ENCODE results near the gene PLD1.

PLD1 gene

DNA sequence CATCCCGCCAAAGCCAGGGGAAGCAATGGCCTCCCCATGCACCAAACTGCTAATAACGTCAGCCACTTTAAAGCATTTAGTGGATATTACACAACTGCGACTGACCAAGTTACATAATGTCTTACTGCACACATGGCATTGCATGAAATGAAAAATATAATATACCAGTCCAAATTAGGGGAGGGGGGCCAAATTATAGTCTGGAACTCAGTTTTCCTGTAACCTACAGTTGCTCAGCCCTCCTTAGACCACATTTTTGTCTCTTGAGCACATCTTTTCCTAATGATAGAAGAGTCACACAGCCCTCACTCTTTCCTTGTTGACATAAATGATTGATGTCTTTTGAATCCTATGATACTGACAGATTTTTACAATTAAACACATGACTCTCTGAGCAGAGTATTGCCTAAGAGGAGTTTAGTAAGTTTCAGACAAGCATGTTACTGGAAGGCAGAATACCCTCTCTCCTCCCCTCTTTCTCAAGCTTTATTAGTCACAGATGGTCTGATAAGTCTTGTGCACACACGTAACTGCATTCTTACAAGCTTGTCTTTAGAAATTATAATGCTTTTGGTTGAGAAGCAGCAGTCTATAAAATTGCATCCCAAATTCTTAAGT lies 1.1 kb upstream of the PLD1 start:
- Histone ChIP-seq H3K4me2 (ENCODE audit: low read length) (no peak overlapping the region), H3K79me2 (ENCODE audit: control insufficient read depth, low read length) (no peaks in the 10 kb centered on the region), H3K27ac (ENCODE audit: low read depth, low read length) (no peak overlapping the region), H3K36me3 (ENCODE audit: control insufficient read depth, low read length) (no peaks in the 10 kb centered on the region), H3K27me3 (ENCODE audit: control insufficient read depth, low read length) (no peaks in the 10 kb centered on the region), H3F3A (ENCODE audit: control insufficient read depth, insufficient read depth) (no peaks in the 10 kb centered on the region), H3K4me1 (ENCODE audit: control insufficient read depth, low read length) (no peaks in the 10 kb centered on the region), H3K4me3 (ENCODE audit: low read length) (no peak overlapping the region), H3K9me3 (ENCODE audit: control insufficient read depth, insufficient read depth, low read length) (no peaks in the 10 kb centered on the region), H3K9me2 (replicated peaks; ENCODE audit: control insufficient read depth, low read length) (no peaks in the 10 kb centered on the region), H4K20me1 (ENCODE audit: control insufficient read depth, insufficient read depth, low read depth, low read length) (no peaks in the 10 kb centered on the region)
- TF ChIP-seq EZH2phosphoT487 (IDR thresholded peaks at IDR 0.05; ENCODE audit: borderline replicate concordance, low read length): no peak
- TF ChIP-seq, protein P1, sequence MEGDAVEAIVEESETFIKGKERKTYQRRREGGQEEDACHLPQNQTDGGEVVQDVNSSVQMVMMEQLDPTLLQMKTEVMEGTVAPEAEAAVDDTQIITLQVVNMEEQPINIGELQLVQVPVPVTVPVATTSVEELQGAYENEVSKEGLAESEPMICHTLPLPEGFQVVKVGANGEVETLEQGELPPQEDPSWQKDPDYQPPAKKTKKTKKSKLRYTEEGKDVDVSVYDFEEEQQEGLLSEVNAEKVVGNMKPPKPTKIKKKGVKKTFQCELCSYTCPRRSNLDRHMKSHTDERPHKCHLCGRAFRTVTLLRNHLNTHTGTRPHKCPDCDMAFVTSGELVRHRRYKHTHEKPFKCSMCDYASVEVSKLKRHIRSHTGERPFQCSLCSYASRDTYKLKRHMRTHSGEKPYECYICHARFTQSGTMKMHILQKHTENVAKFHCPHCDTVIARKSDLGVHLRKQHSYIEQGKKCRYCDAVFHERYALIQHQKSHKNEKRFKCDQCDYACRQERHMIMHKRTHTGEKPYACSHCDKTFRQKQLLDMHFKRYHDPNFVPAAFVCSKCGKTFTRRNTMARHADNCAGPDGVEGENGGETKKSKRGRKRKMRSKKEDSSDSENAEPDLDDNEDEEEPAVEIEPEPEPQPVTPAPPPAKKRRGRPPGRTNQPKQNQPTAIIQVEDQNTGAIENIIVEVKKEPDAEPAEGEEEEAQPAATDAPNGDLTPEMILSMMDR (IDR thresholded peaks at IDR 0.05; ENCODE audit: low read depth, low read length, poor library complexity, severe bottlenecking): no peak

DNA sequence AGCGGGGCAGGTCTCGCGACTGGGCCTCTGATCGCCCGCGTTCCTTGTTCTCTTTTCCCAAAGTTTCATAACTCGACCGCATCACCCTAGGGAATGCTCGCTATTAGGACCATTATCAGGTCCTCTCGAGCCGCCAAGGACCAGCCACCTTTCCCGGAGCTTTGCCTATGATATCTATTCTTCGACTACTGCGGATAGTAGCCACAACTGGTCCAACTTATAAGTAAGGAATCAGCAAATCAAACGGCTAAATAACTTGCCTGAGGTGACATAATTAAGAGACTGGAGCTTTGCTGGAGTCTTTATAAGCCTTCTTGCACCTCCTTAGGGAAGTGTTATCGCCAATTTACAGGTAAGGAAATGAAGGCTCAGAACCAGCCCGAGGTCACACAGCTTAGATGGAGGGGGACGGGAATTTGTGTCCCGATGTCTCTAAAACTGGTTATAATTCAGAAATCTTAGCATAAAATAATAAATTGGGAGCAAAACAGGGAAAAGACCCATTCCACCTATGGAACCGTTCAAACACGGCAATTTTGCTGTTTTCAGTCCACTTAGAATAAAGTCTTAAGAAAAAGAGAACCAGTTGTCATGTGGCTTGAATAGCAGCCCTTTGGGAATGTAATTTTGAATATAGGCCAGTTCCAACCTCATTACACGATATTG lies 479 bp upstream of the PLD1 start:
- Histone ChIP-seq H3K27ac (ENCODE audit: low read depth, low read length) (no peak overlapping the region), H3F3A (ENCODE audit: control insufficient read depth, insufficient read depth) (no peaks in the 10 kb centered on the region), H3K9me3 (ENCODE audit: control insufficient read depth, insufficient read depth, low read length) (no peaks in the 10 kb centered on the region), H3K4me3 (ENCODE audit: low read length) (no peak overlapping the region), H3K4me2 (ENCODE audit: low read length) (no peak overlapping the region), H3K9me2 (replicated peaks; ENCODE audit: control insufficient read depth, low read length) (no peaks in the 10 kb centered on the region), H3K79me2 (ENCODE audit: control insufficient read depth, low read length) (no peaks in the 10 kb centered on the region), H4K20me1 (ENCODE audit: control insufficient read depth, insufficient read depth, low read depth, low read length) (no peaks in the 10 kb centered on the region), H3K27me3 (ENCODE audit: control insufficient read depth, low read length) (no peaks in the 10 kb centered on the region), H3K4me1 (ENCODE audit: control insufficient read depth, low read length) (no peaks in the 10 kb centered on the region), H3K36me3 (ENCODE audit: control insufficient read depth, low read length) (no peaks in the 10 kb centered on the region)
- TF ChIP-seq, protein P1 (IDR thresholded peaks at IDR 0.05; ENCODE audit: low read depth, low read length, poor library complexity, severe bottlenecking): no peak
- TF ChIP-seq EZH2phosphoT487 (IDR thresholded peaks at IDR 0.05; ENCODE audit: borderline replicate concordance, low read length): no peak

DNA sequence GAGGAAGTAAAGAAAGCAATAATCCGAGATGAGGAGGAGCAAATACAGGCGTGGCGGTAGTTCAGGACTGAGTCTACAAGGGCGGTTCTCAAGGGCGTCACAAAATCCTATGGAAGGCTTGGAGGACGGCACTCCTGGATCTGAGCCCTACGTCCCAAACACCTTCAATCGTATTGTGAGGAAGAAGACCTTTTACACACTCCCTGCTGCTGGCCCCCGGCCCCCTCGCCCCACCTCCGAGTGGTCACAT lies 747 bp downstream of the PLD1 start:
- no peak for TF ChIP-seq EZH2phosphoT487 (IDR thresholded peaks at IDR 0.05; ENCODE audit: borderline replicate concordance, low read length)
- TF ChIP-seq, protein P1 (IDR thresholded peaks at IDR 0.05; ENCODE audit: low read depth, low read length, poor library complexity, severe bottlenecking): no peak
- Histone ChIP-seq H3K4me3 (ENCODE audit: low read length) (no peak overlapping the region), H3F3A (ENCODE audit: control insufficient read depth, insufficient read depth) (no peaks in the 10 kb centered on the region), H3K4me1 (ENCODE audit: control insufficient read depth, low read length) (no peaks in the 10 kb centered on the region), H4K20me1 (ENCODE audit: control insufficient read depth, insufficient read depth, low read depth, low read length) (no peaks in the 10 kb centered on the region), H3K27me3 (ENCODE audit: control insufficient read depth, low read length) (no peaks in the 10 kb centered on the region), H3K79me2 (ENCODE audit: control insufficient read depth, low read length) (no peaks in the 10 kb centered on the region), H3K9me2 (replicated peaks; ENCODE audit: control insufficient read depth, low read length) (no peaks in the 10 kb centered on the region), H3K36me3 (ENCODE audit: control insufficient read depth, low read length) (no peaks in the 10 kb centered on the region), H3K27ac (ENCODE audit: low read depth, low read length) (no peak overlapping the region), H3K9me3 (ENCODE audit: control insufficient read depth, insufficient read depth, low read length) (no peaks in the 10 kb centered on the region), H3K4me2 (ENCODE audit: low read length) (no peak overlapping the region)
